HG02759 (cell line): ENCODE measurements around the gene RTP1.
"Not testable (repeated sequence)": the region's sequence is repeated elsewhere in the genome, so short reads cannot be mapped to it uniquely, and the experiment has no call there.

Source experiments
- ATAC-seq: cut with Tn5 transposase; IDR thresholded peaks from one replicate; pipeline ENCODE4 v1.9.1; 2021; ENCODE audit warnings: mild to moderate bottlenecking, moderate library complexity; ENCODE audit not compliant: unreplicated experiment

RTP1 gene

GRCh38 chr3:187197335-187197649 is at the start of gene RTP1:
Gene RTP1 (plus strand): TSS chr3:187197486. CDS start chr3:187197516, 30 bp downstream.
- no peak for ATAC-seq

- no peak for ATAC-seq
Observed at GRCh38 chr3:187150186-187150585, 47.1 kb upstream of the RTP1 start.

- ATAC-seq, result no peak
Observed at GRCh38 chr3:187150599-187150998, 46.7 kb upstream of the RTP1 start.

GRCh38 chr3:187161556-187161955 is 35.7 kb upstream of the RTP1 start:
- ATAC-seq, result no peak

GRCh38 chr3:187162265-187162953 is 34.9 kb upstream of the RTP1 start:
- ATAC-seq, result no peak

GRCh38 chr3:187165144-187165543 is 32.1 kb upstream of the RTP1 start:
- no peak for ATAC-seq

- ATAC-seq, result no peak
Observed at GRCh38 chr3:187166750-187167149, 30.5 kb upstream of the RTP1 start.

- ATAC-seq, result no peak
Observed at GRCh38 chr3:187167777-187168176, 29.5 kb upstream of the RTP1 start.

GRCh38 chr3:187169231-187169960 is 27.9 kb upstream of the RTP1 start:
- no peak for ATAC-seq

- not testable (repeated sequence) for ATAC-seq
Observed at GRCh38 chr3:187170911-187171310, 26.4 kb upstream of the RTP1 start.

- no peak for ATAC-seq
Observed at GRCh38 chr3:187172929-187173328, 24.4 kb upstream of the RTP1 start.

GRCh38 chr3:187181454-187182170 is 15.7 kb upstream of the RTP1 start:
- no peak for ATAC-seq

GRCh38 chr3:187183210-187183862 is 13.9 kb upstream of the RTP1 start:
- ATAC-seq, result peak; percentile 68

- no peak for ATAC-seq
Observed at GRCh38 chr3:187183903-187184302, 13.4 kb upstream of the RTP1 start.

- ATAC-seq, result no peak
Observed at GRCh38 chr3:187185759-187186158, 11.5 kb upstream of the RTP1 start.

GRCh38 chr3:187186375-187186774 is 10.9 kb upstream of the RTP1 start:
- ATAC-seq, result peak; percentile 20

GRCh38 chr3:187186801-187187421 is 10.4 kb upstream of the RTP1 start:
- ATAC-seq, result peak; percentile 51

GRCh38 chr3:187188931-187189330 is 8.4 kb upstream of the RTP1 start:
- ATAC-seq, result no peak

- ATAC-seq, result no peak
Observed at GRCh38 chr3:187191271-187191670, 6.0 kb upstream of the RTP1 start.

GRCh38 chr3:187193181-187193580 is 4.1 kb upstream of the RTP1 start:
- no peak for ATAC-seq
